Activated B cell treated with CpG ODN at 0.5 μM for 24 hours (primary cell): ENCODE data around the gene PRR7. TPM values are rescaled to one million over a fixed set of nuclear protein-coding genes. Genes with fewer than 3 reads are reported as not detected.
A peak's percentile ranks its signal among the peaks of the same experiment; 100 is the strongest.

Experiments
- ATAC-seq: fragments of 200-7000 bp; cut with Tn5 transposase; one replicate; pipeline ENCODE4 v1.10.0; 2021; ENCODE audit warnings: low read depth, mild to moderate bottlenecking, moderate library complexity
- CTCF ChIA-PET: fragments of 350-600 bp; sonication (Branson Sonifier 250); formaldehyde crosslinking; loops from one replicate; lab custom pipeline; 2021; ENCODE audit warnings: antibody characterized with exemption; lab: Charles Lee
- POLR2A ChIA-PET: fragments of 350-600 bp; sonication (Branson Sonifier 250); formaldehyde crosslinking; loops from one replicate; lab custom pipeline; 2021; ENCODE audit warnings: antibody characterized with exemption; lab: Charles Lee
- DNase-seq: peaks from one replicate; pipeline ENCODE4 v3.0.0; 2022
- H3K27ac Mint-ChIP-seq: one replicate; pipeline ENCODE4 v1.8.0; 2020; ENCODE audit warnings: mixed read lengths
- H3K27me3 Mint-ChIP-seq: one replicate; pipeline ENCODE4 v1.8.0; 2021; ENCODE audit warnings: mixed read lengths
- H3K36me3 Mint-ChIP-seq: one replicate; pipeline ENCODE4 v1.8.0; 2021; ENCODE audit warnings: low read depth, mixed read lengths
- H3K4me1 Mint-ChIP-seq: one replicate; pipeline ENCODE4 v1.8.0; 2021; ENCODE audit warnings: mixed read lengths
- H3K4me3 Mint-ChIP-seq: one replicate; pipeline ENCODE4 v1.8.0; 2020; ENCODE audit warnings: mild to moderate bottlenecking, mixed read lengths
- H3K9me3 Mint-ChIP-seq: one replicate; pipeline ENCODE4 v1.8.0; 2020; ENCODE audit warnings: mixed read lengths
- intact Hi-C: fragments of 100-400 bp; cut with micrococcal nuclease; formaldehyde crosslinking; loops from one replicate; pipeline ENCODE4 v1.15.1; 2024
- total RNA-seq: library from RNA; stranded (reverse); gene quantifications from 2 replicates; pipeline ENCODE4 v1.2.3, GENCODE V29; 2022
- TF ChIP-seq, protein P1 (sequence below): fragments of 200-600 bp; IDR thresholded peaks from one replicate; pipeline ENCODE4 v1.8.0; 2022; ENCODE audit warnings: antibody characterized with exemption, mild to moderate bottlenecking

PRR7 gene
- total RNA-seq, 1 donor from 2014 or later: 3.2 TPM

- TF ChIP-seq, protein P1, sequence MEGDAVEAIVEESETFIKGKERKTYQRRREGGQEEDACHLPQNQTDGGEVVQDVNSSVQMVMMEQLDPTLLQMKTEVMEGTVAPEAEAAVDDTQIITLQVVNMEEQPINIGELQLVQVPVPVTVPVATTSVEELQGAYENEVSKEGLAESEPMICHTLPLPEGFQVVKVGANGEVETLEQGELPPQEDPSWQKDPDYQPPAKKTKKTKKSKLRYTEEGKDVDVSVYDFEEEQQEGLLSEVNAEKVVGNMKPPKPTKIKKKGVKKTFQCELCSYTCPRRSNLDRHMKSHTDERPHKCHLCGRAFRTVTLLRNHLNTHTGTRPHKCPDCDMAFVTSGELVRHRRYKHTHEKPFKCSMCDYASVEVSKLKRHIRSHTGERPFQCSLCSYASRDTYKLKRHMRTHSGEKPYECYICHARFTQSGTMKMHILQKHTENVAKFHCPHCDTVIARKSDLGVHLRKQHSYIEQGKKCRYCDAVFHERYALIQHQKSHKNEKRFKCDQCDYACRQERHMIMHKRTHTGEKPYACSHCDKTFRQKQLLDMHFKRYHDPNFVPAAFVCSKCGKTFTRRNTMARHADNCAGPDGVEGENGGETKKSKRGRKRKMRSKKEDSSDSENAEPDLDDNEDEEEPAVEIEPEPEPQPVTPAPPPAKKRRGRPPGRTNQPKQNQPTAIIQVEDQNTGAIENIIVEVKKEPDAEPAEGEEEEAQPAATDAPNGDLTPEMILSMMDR: peak; percentile 77
- ATAC-seq: peak; percentile 48
- Mint-ChIP-seq H3K27ac (peak overlapping the region; percentile 91), H3K36me3 (no peaks in the 10 kb centered on the region), H3K4me3 (peak overlapping the region; percentile 91), H3K9me3 (no peaks in the 10 kb centered on the region), H3K4me1 (peaks cover 28% of the 10 kb centered on the region), H3K27me3 (no peaks in the 10 kb centered on the region)
- ChIA-PET CTCF (interaction anchor here (0.6 to 13.5 kb wide), 25 partner anchors 12 to 344 kb away, joined by 3 to 293 read pairs (median 5); partner anchors contain the start of genes PDLIM7, PFN3 and TMED9), POLR2A (interaction anchor here (0.6 to 6.0 kb wide), 18 partner anchors 10 to 156 kb away, joined by 3 to 101 read pairs (median 6); partner anchors contain the start of genes DOK3, GRK6, LMAN2 and PDLIM7)
- DNase-seq: peak; percentile 83
- intact Hi-C loops: loop anchor here (1.0 to 5.0 kb wide), 9 partner anchors 16 to 341 kb away; partner anchors contain the start of genes GRK6, MXD3, NSD1 and PDLIM7
Measured at GRCh38 chr5:177455661-177456590, 9.3 kb downstream of the PRR7 start.

- intact Hi-C loops: loop anchor here (1.0 to 5.0 kb wide), 7 partner anchors 16 to 342 kb away; partner anchors contain the start of genes NSD1, PDLIM7 and TMED9
- H3K9me3 Mint-ChIP-seq: no peaks in the 10 kb centered on the region
- TF ChIP-seq, protein P1: peak; percentile 3
- H3K27ac Mint-ChIP-seq: no peak overlapping the region
- H3K36me3 Mint-ChIP-seq: no peaks in the 10 kb centered on the region
- H3K27me3 Mint-ChIP-seq: no peaks in the 10 kb centered on the region
- DNase-seq (no peak), ATAC-seq (no peak)
- peaks cover 28% of the 10 kb centered on the region for H3K4me1 Mint-ChIP-seq
- POLR2A ChIA-PET: interaction anchor here (1.4 to 6.0 kb wide), 4 partner anchors 30 to 67 kb away, joined by 6 to 88 read pairs (median 14); partner anchors contain the start of gene GRK6
- CTCF ChIA-PET: interaction anchor here (0.8 to 5.7 kb wide), 7 partner anchors 38 to 147 kb away, joined by 3 to 89 read pairs (median 5); no protein-coding TSS in a partner anchor
- no peak overlapping the region for H3K4me3 Mint-ChIP-seq
Measured at GRCh38 chr5:177456591-177456964, 10.0 kb downstream of the PRR7 start.

DNA sequence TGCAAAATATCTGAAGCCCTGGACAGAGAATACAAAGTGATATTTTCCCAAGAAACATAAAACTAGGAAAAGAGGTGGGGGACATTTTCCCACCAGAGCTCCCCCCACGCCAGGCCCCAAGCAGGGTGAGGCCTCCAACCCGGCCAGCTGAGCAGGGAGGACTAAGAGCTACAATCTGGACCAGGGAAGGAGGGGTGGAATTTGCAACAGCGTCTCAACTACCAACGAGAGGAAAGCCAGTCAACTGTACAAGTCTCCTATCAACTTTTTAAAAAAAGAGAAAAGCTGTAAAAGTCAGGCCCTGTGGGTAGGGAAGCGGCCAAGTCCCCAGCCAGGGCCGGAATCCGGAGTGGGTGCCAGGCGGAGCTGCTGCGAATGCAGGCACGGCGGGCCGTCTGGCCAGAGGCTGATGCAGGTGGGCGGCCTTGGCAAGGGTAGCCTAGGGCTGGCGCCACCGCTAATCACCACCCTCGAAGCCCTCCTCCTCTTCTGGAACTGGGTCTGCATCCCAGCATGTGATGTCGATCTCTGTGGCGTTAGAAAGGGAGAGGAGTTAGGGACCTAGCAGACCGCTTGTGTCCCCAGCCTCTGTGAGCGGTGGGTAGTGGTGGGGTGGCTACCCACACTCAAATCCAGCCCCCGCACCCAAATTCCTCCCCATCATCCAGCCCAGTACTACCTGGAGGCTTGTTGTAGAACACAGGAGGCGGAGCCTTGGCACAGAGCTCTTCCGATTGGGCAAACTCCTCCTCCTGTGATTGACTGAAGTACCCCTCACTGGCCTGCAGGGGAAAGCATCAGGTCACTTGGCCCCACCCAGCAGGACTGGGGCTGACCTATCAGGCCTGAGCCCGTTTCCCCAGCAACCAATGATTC is 10.6 kb downstream of the PRR7 start:
- Mint-ChIP-seq H3K36me3 (no peaks in the 10 kb centered on the region), H3K9me3 (no peaks in the 10 kb centered on the region), H3K4me1 (peaks cover 26% of the 10 kb centered on the region), H3K27ac (no peak overlapping the region), H3K4me3 (peak overlapping the region; percentile 38), H3K27me3 (no peaks in the 10 kb centered on the region)
- TF ChIP-seq, protein P1: no peak
- intact Hi-C loops: loop anchor here (1.0 to 5.0 kb wide), 7 partner anchors 15 to 342 kb away; partner anchors contain the start of genes NSD1, PDLIM7 and TMED9
- ATAC-seq: peak; percentile 35
- ChIA-PET POLR2A (interaction anchor here (1.0 to 6.0 kb wide), 7 partner anchors 26 to 67 kb away, joined by 3 to 88 read pairs (median 6); partner anchors contain the start of gene GRK6), CTCF (interaction anchor here (0.8 to 5.7 kb wide), 10 partner anchors 38 to 147 kb away, joined by 3 to 89 read pairs (median 4); partner anchors contain the start of gene B4GALT7)
- no peak for DNase-seq

DNA sequence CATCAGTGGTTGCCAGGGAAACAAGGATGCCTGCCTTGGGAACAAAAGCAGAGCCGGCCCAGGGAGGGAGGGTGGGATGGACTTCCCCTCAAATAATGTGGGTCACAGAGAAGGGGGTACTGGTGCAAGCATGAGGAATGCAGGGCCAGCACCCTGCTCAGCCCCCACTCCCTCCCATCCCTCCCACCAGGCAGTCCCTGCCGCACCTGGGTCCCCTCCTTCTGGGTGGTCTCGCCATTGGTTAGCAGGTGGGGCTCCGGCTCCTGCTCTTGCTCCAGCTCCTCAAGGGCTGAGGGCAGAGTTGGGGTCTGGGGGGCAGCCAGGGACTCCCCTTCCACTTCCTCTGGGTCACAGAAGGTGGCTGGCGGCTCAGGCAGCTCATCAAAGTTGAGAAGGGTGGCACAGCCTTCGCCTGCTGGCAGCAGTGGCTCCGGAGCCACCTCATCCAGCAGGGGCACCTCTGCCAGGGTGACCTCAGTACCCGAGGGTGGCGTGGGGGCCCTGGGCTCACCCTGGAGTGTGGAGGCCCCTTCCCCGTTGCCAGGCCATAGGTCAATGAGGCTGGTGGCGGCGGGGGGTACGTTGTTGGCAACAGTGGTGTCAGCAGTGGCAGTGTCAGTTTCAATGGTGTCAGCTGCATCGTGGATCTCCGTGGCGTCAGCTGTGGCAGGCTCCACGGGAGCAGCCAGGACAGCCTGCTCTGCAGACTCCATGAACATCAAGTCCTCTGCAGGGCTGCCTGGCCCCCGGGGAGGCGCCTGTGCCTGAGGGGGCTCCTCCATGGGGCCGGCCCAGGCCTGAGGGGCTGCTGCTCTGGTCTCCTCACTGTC is 11.5 kb downstream of the PRR7 start:
- Mint-ChIP-seq H3K27ac (no peak overlapping the region), H3K36me3 (no peaks in the 10 kb centered on the region), H3K9me3 (no peaks in the 10 kb centered on the region), H3K4me1 (peaks cover 22% of the 10 kb centered on the region), H3K4me3 (no peak overlapping the region), H3K27me3 (no peaks in the 10 kb centered on the region)
- ATAC-seq: no peak
- intact Hi-C loops: loop anchor here (2.0 to 5.0 kb wide), 3 partner anchors 135 to 343 kb away; partner anchors contain the start of genes NSD1 and TMED9
- TF ChIP-seq, protein P1: no peak
- ChIA-PET POLR2A (interaction anchor here (1.0 to 6.0 kb wide), 7 partner anchors 27 to 68 kb away, joined by 3 to 88 read pairs (median 6); partner anchors contain the start of gene GRK6), CTCF (interaction anchor here (1.1 to 5.7 kb wide), 8 partner anchors 37 to 142 kb away, joined by 3 to 89 read pairs (median 4); partner anchors contain the start of gene B4GALT7)
- no peak for DNase-seq
